ENCODE measurements around the gene PNPLA7.

PNPLA7 gene

GRCh38 chr9:137493364-137494103 lies 56.7 kb downstream of the PNPLA7 start:
- H3K4me3 ChIP-seq (ENCODE audit: low read length): no peak overlapping the region
- H3K9ac ChIP-seq (ENCODE audit: low read length): no peak overlapping the region
- H4K8ac ChIP-seq (ENCODE audit: low read depth, low read length): no peak overlapping the region
- no peak overlapping the region for H3K27ac ChIP-seq (ENCODE audit: low read depth, low read length)
- no peaks in the 10 kb centered on the region for H3K27me3 ChIP-seq (ENCODE audit: insufficient read depth, low read length, poor library complexity)
- H3K79me2 ChIP-seq (ENCODE audit: control insufficient read depth, insufficient read depth, low read length): no peaks in the 10 kb centered on the region
- H2BK5ac ChIP-seq (ENCODE audit: low read length): no peak overlapping the region
- no peaks in the 10 kb centered on the region for H3K4me1 ChIP-seq (ENCODE audit: control insufficient read depth, low read depth, low read length)
- no peaks in the 10 kb centered on the region for H3K36me3 ChIP-seq (ENCODE audit: control insufficient read depth, insufficient read depth, low read length)
- H3K18ac ChIP-seq (ENCODE audit: low read length): no peak overlapping the region
- H3K23ac ChIP-seq (ENCODE audit: low read length): no peak overlapping the region
- no peak overlapping the region for H3K56ac ChIP-seq (ENCODE audit: low read length)
- no peak for DNase-seq
- no CpG with 5 or more reads among the region's 16 CpGs for WGBS (ENCODE audit: extremely low coverage, insufficient coverage, low lambda C conversion rate)
- no peaks in the 10 kb centered on the region for H3K79me1 ChIP-seq (ENCODE audit: low read length)
- H3K4ac ChIP-seq (ENCODE audit: low read depth, low read length): no peak overlapping the region
- no peak overlapping the region for H2BK15ac ChIP-seq (replicated peaks; ENCODE audit: low read depth)
- H2AK5ac ChIP-seq (ENCODE audit: low read length): no peak overlapping the region
- no peak overlapping the region for H3K4me2 ChIP-seq (ENCODE audit: low read length)
- H4K5ac ChIP-seq (ENCODE audit: low read length): no peak overlapping the region
- H2BK120ac ChIP-seq (ENCODE audit: low read depth, low read length): no peak overlapping the region

- Histone ChIP-seq H2BK15ac (replicated peaks; ENCODE audit: low read depth) (no peak overlapping the region), H3K36me3 (ENCODE audit: control insufficient read depth, insufficient read depth, low read length) (no peaks in the 10 kb centered on the region), H3K27me3 (ENCODE audit: insufficient read depth, low read length, poor library complexity) (no peaks in the 10 kb centered on the region), H3K56ac (ENCODE audit: low read length) (no peak overlapping the region), H2BK120ac (ENCODE audit: low read depth, low read length) (no peak overlapping the region), H2BK5ac (ENCODE audit: low read length) (no peak overlapping the region), H3K9ac (ENCODE audit: low read length) (no peak overlapping the region), H3K79me2 (ENCODE audit: control insufficient read depth, insufficient read depth, low read length) (no peaks in the 10 kb centered on the region), H3K4me3 (ENCODE audit: low read length) (no peak overlapping the region), H3K4me1 (ENCODE audit: control insufficient read depth, low read depth, low read length) (no peaks in the 10 kb centered on the region), H3K23ac (ENCODE audit: low read length) (no peak overlapping the region), H3K79me1 (ENCODE audit: low read length) (no peaks in the 10 kb centered on the region), H2AK5ac (ENCODE audit: low read length) (no peak overlapping the region), H4K5ac (ENCODE audit: low read length) (no peak overlapping the region), H3K18ac (ENCODE audit: low read length) (no peak overlapping the region), H3K4me2 (ENCODE audit: low read length) (no peak overlapping the region), H3K4ac (ENCODE audit: low read depth, low read length) (no peak overlapping the region), H3K27ac (ENCODE audit: low read depth, low read length) (no peak overlapping the region), H4K8ac (ENCODE audit: low read depth, low read length) (no peak overlapping the region)
- DNase-seq: peak; percentile 38
- WGBS (ENCODE audit: extremely low coverage, insufficient coverage, low lambda C conversion rate): no CpG with 5 or more reads among the region's 20 CpGs
Observed at GRCh38 chr9:137492464-137493363, 57.5 kb downstream of the PNPLA7 start.

- Histone ChIP-seq H4K8ac (ENCODE audit: low read depth, low read length) (no peak overlapping the region), H3K56ac (ENCODE audit: low read length) (no peak overlapping the region), H3K79me2 (ENCODE audit: control insufficient read depth, insufficient read depth, low read length) (no peaks in the 10 kb centered on the region), H3K79me1 (ENCODE audit: low read length) (no peaks in the 10 kb centered on the region), H3K9ac (ENCODE audit: low read length) (no peak overlapping the region), H2BK5ac (ENCODE audit: low read length) (no peak overlapping the region), H3K23ac (ENCODE audit: low read length) (no peak overlapping the region), H2BK15ac (replicated peaks; ENCODE audit: low read depth) (no peak overlapping the region), H2BK120ac (ENCODE audit: low read depth, low read length) (no peak overlapping the region), H3K27me3 (ENCODE audit: insufficient read depth, low read length, poor library complexity) (no peaks in the 10 kb centered on the region), H4K5ac (ENCODE audit: low read length) (no peak overlapping the region), H2AK5ac (ENCODE audit: low read length) (no peak overlapping the region), H3K4ac (ENCODE audit: low read depth, low read length) (no peak overlapping the region), H3K4me2 (ENCODE audit: low read length) (no peak overlapping the region), H3K4me1 (ENCODE audit: control insufficient read depth, low read depth, low read length) (no peaks in the 10 kb centered on the region), H3K4me3 (ENCODE audit: low read length) (no peak overlapping the region), H3K18ac (ENCODE audit: low read length) (no peak overlapping the region), H3K27ac (ENCODE audit: low read depth, low read length) (no peak overlapping the region), H3K36me3 (ENCODE audit: control insufficient read depth, insufficient read depth, low read length) (no peaks in the 10 kb centered on the region)
- no CpG with 5 or more reads among the region's 13 CpGs for WGBS (ENCODE audit: extremely low coverage, insufficient coverage, low lambda C conversion rate)
- no peak for DNase-seq
Observed at GRCh38 chr9:137491735-137492432, 58.3 kb downstream of the PNPLA7 start.

- WGBS (ENCODE audit: extremely low coverage, insufficient coverage, low lambda C conversion rate): no CpG with 5 or more reads among the region's 9 CpGs
- no peak for DNase-seq
- H4K5ac ChIP-seq (ENCODE audit: low read length): no peak overlapping the region
- no peak overlapping the region for H2AK5ac ChIP-seq (ENCODE audit: low read length)
- no peak overlapping the region for H2BK120ac ChIP-seq (ENCODE audit: low read depth, low read length)
- no peak overlapping the region for H3K27ac ChIP-seq (ENCODE audit: low read depth, low read length)
- H3K9ac ChIP-seq (ENCODE audit: low read length): no peak overlapping the region
- no peak overlapping the region for H2BK5ac ChIP-seq (ENCODE audit: low read length)
- no peaks in the 10 kb centered on the region for H3K4me1 ChIP-seq (ENCODE audit: control insufficient read depth, low read depth, low read length)
- no peak overlapping the region for H3K56ac ChIP-seq (ENCODE audit: low read length)
- no peaks in the 10 kb centered on the region for H3K79me1 ChIP-seq (ENCODE audit: low read length)
- no peaks in the 10 kb centered on the region for H3K27me3 ChIP-seq (ENCODE audit: insufficient read depth, low read length, poor library complexity)
- no peak overlapping the region for H3K4me3 ChIP-seq (ENCODE audit: low read length)
- no peak overlapping the region for H2BK15ac ChIP-seq (replicated peaks; ENCODE audit: low read depth)
- no peaks in the 10 kb centered on the region for H3K79me2 ChIP-seq (ENCODE audit: control insufficient read depth, insufficient read depth, low read length)
- H3K4ac ChIP-seq (ENCODE audit: low read depth, low read length): no peak overlapping the region
- no peaks in the 10 kb centered on the region for H3K36me3 ChIP-seq (ENCODE audit: control insufficient read depth, insufficient read depth, low read length)
- H4K8ac ChIP-seq (ENCODE audit: low read depth, low read length): no peak overlapping the region
- H3K23ac ChIP-seq (ENCODE audit: low read length): no peak overlapping the region
- H3K18ac ChIP-seq (ENCODE audit: low read length): no peak overlapping the region
- no peak overlapping the region for H3K4me2 ChIP-seq (ENCODE audit: low read length)
Observed at GRCh38 chr9:137490532-137491186, 59.5 kb downstream of the PNPLA7 start.

GRCh38 chr9:137488906-137489305 lies 61.3 kb downstream of the PNPLA7 start:
- Histone ChIP-seq H3K18ac (ENCODE audit: low read length) (no peak overlapping the region), H3K36me3 (ENCODE audit: control insufficient read depth, insufficient read depth, low read length) (no peaks in the 10 kb centered on the region)
- no CpG with 5 or more reads among the region's 6 CpGs for WGBS (ENCODE audit: extremely low coverage, insufficient coverage, low lambda C conversion rate)

More at GRCh38 chr9:137488906-137489305, 61.3 kb downstream of the PNPLA7 start:
- no peak overlapping the region for H3K27ac ChIP-seq (ENCODE audit: low read depth, low read length)
- no peak overlapping the region for H4K5ac ChIP-seq (ENCODE audit: low read length)
- H3K4me2 ChIP-seq (ENCODE audit: low read length): no peak overlapping the region
- H2BK5ac ChIP-seq (ENCODE audit: low read length): no peak overlapping the region
- H2BK120ac ChIP-seq (ENCODE audit: low read depth, low read length): no peak overlapping the region
- H3K79me1 ChIP-seq (ENCODE audit: low read length): no peaks in the 10 kb centered on the region
- H4K8ac ChIP-seq (ENCODE audit: low read depth, low read length): no peak overlapping the region
- H3K27me3 ChIP-seq (ENCODE audit: insufficient read depth, low read length, poor library complexity): no peaks in the 10 kb centered on the region
- H2BK15ac ChIP-seq (replicated peaks; ENCODE audit: low read depth): no peak overlapping the region
- no peak overlapping the region for H3K4ac ChIP-seq (ENCODE audit: low read depth, low read length)
- H3K4me1 ChIP-seq (ENCODE audit: control insufficient read depth, low read depth, low read length): no peaks in the 10 kb centered on the region
- no peak overlapping the region for H3K56ac ChIP-seq (ENCODE audit: low read length)
- no peak overlapping the region for H3K23ac ChIP-seq (ENCODE audit: low read length)
- DNase-seq: no peak
- no peak overlapping the region for H2AK5ac ChIP-seq (ENCODE audit: low read length)
- no peak overlapping the region for H3K9ac ChIP-seq (ENCODE audit: low read length)
- H3K4me3 ChIP-seq (ENCODE audit: low read length): no peak overlapping the region
- H3K79me2 ChIP-seq (ENCODE audit: control insufficient read depth, insufficient read depth, low read length): no peaks in the 10 kb centered on the region
